ENCODE data around the gene STK32B. TPM values are rescaled to one million over a fixed set of nuclear protein-coding genes. Genes with fewer than 3 reads are reported as not detected.
"Not testable (repeated sequence)": the region's sequence is repeated elsewhere in the genome, so short reads cannot be mapped to it uniquely, and the experiment has no call there.

Gene STK32B
- total RNA-seq, 1 donor from 2014 or later = 25.9 TPM

GRCh38 chr4:5267408-5267807 is 216.1 kb downstream of the STK32B start:
- no peak for DNase-seq

GRCh38 chr4:5276475-5277075 is 225.3 kb downstream of the STK32B start:
- DNase-seq = no peak

GRCh38 chr4:5277079-5277478 is 225.8 kb downstream of the STK32B start:
- no peak for DNase-seq

GRCh38 chr4:5278213-5278612 is 226.9 kb downstream of the STK32B start:
- DNase-seq = no peak

DNA sequence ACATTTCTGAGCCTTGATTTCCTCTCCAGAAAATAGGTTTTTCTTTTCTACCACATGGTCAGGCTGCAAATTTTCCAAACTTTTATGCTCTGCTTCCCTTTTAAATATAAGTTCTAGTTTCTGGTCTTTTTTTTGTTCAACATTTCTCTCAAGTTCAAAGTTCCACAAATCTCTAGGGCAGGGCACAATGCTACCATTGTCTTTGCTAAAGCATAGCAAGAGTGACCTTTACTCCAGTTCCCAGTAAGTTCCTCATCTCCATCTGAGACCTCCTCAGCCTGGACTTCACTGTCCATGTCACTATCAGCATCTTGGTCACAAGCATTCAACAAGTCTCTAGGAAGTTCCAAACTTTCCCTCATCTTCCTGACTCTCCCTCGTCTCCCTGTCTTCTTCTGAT is 228.8 kb downstream of the STK32B start:
- DNase-seq = not testable (repeated sequence)

- no peak for DNase-seq
Measured at GRCh38 chr4:5280828-5281227, 229.5 kb downstream of the STK32B start.

- no peak for DNase-seq
Measured at GRCh38 chr4:5283837-5284236, 232.6 kb downstream of the STK32B start.

- no peak for DNase-seq
Measured at GRCh38 chr4:5284517-5284916, 233.2 kb downstream of the STK32B start.

GRCh38 chr4:5292101-5292500 is 240.8 kb downstream of the STK32B start:
- DNase-seq = no peak

GRCh38 chr4:5298000-5298787 is 246.9 kb downstream of the STK32B start:
- not testable (repeated sequence) for DNase-seq

DNA sequence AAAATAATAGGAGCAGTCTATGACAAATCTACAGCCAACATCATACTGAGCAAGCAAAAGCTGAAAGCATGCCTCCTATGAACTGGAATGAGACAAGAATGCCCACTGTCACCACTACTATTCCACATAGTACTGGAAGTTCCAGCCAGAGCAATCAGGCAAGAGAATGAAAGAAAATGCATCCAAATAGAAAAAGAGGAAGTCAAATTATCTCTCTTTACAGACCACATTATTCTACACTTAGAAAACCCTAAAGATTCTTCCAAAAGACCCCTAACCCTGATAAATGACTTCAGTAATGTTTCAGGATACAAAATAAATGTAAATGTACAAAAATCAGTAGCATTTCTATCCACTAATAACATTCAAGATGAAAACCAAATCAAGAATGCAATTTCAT is 249.0 kb downstream of the STK32B start:
- no peak for DNase-seq

- no peak for DNase-seq
Measured at GRCh38 chr4:5307928-5308327, 256.6 kb downstream of the STK32B start.

GRCh38 chr4:5322321-5322720 is 271.0 kb downstream of the STK32B start:
- DNase-seq = no peak

- DNase-seq = no peak
Measured at GRCh38 chr4:5330339-5330989, 279.2 kb downstream of the STK32B start.

GRCh38 chr4:5337731-5338130 is 286.5 kb downstream of the STK32B start:
- no peak for DNase-seq

DNA sequence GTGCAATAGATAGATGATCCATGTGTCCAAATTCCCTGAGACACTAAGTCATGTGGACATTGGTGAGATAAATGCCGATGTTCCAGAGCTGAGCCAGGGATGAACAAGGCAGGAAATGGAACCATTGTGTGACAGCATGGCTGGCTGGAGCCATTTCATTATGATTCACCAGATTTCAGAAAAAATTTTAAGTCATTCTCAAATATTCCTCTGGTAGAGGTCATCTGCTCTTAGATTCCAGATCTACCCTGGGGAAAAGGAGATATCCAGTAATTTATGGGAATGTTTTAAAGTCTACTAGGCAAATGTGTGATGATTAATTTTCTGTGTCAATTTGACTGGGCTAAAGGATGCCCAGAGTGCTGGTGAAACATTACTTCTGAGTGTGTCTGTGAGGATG is 287.3 kb downstream of the STK32B start:
- DNase-seq = no peak

- DNase-seq = no peak
Measured at GRCh38 chr4:5340991-5341451, 289.7 kb downstream of the STK32B start.

DNA sequence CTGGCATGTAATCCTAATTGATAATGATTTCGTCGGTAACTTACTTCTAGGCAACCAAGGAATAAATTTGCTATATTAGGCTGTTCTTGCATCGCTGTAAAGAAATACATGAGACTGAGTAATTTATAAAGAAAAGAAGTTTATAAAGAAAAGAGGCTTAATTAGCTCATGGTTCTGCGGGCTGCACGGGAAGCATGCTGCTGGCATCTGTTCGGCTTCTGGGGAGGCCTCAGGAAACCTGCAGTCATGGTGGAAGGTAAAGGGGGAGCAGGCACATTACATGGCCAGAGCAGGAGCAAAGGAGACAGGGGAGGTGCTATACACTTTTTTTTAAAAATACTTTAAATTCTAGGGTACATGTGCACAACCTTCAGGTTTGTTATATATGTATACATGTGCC is 290.2 kb downstream of the STK32B start:
- DNase-seq = no peak

- no peak for DNase-seq
Measured at GRCh38 chr4:5355846-5356245, 304.6 kb downstream of the STK32B start.

DNA sequence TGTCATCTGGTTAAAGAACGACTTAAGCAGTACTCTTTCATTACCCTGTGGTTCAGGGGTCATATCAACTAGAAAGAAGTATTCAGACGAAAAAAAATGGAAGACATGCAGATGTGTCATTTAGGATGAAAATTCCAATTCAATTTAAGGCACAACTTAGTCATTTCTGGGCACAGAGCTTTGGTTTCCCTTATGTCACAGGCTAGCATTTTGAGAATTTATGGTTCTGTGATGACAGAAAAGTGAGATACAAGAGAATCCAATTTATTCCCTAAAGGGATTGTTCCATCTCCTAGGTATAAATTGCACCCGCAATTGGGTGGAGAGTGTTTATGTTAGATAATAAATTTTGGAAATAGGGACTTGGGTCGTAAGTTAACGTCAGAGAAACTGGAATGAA is 306.6 kb downstream of the STK32B start:
- DNase-seq = no peak

GRCh38 chr4:5361968-5362367 is 310.7 kb downstream of the STK32B start:
- DNase-seq = no peak

DNA sequence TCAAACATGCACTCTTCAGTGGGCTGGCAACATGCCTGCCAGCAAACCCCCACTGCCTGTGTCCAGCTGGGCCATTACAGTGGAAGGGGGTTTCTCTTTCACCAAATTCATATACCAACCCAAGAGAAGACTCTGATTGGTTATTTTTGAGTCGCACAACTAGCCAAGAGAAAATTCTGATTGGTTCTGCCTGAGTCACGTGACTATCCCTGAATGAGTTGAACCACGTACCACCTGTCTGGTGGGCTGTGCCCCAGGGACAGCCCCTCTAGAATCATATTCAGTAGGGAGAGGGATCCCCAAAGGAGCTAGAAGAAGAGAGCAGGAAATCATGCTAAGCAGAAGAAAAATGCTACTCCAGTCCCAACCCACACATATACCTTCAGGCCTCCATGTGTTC is 313.1 kb downstream of the STK32B start:
- DNase-seq = no peak
